Memory B cell (primary cell): ENCODE results near the gene PAPLN.

Experiments used
- ATAC-seq: fragments of 150-1000 bp; cut with Tn5 transposase; 2 replicates; pipeline ENCODE4 v1.10.0; 2021; ENCODE audit warnings: low read depth, mild to moderate bottlenecking, moderate library complexity
- DNase-seq, 2 donors: peaks; one replicate each; pipeline ENCODE4 v3.0.0; 2022; ENCODE audit warnings: low spot score in 2 of 2
- H3K27ac Mint-ChIP-seq: one replicate; pipeline ENCODE4 v1.8.0; 2022; ENCODE audit warnings: mild to moderate bottlenecking, moderate library complexity, mixed read lengths
- H3K27me3 Mint-ChIP-seq: one replicate; pipeline ENCODE4 v1.8.0; 2022; ENCODE audit warnings: mixed read lengths
- H3K36me3 Mint-ChIP-seq: one replicate; pipeline ENCODE4 v1.8.0; 2022; ENCODE audit warnings: mild to moderate bottlenecking, mixed read lengths
- H3K4me1 Mint-ChIP-seq: one replicate; pipeline ENCODE4 v1.8.0; 2022; ENCODE audit warnings: mixed read lengths
- H3K4me3 Mint-ChIP-seq: one replicate; pipeline ENCODE4 v1.8.0; 2022; ENCODE audit warnings: mild to moderate bottlenecking, moderate library complexity, mixed read lengths
- H3K9me3 Mint-ChIP-seq: one replicate; pipeline ENCODE4 v1.8.0; 2022; ENCODE audit warnings: mixed read lengths

PAPLN gene

DNA sequence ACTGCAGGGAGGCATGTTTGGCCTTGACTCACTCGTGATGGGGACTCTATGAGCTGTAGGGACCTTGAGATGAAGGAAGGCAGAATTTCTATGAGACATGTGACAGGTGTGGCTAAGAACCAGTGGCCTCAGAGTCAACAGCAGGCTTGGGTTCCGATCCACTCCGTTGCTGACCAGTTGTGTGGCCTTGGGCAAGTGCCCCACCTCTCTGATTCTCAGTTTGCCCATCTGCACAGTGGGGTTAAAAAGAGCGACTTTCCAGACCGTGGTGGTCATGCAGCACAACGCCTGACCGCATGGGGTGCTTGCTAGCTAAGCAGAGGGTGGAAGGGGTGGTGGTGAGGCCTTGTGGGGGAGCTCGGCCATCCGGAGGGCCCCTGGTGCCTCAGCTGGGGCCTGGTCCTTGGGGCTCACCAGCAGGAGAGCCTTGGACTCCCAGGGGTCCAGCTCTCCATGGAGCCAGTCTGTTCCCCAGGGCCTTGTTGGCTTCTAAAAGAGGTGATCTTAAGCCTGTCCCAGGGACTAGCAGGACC is 18.5 kb downstream of the PAPLN start:
- Mint-ChIP-seq H3K36me3 (no peaks in the 10 kb centered on the region), H3K27me3 (no peaks in the 10 kb centered on the region), H3K4me1 (no peaks in the 10 kb centered on the region), H3K9me3 (no peaks in the 10 kb centered on the region), H3K4me3 (no peak overlapping the region), H3K27ac (no peak overlapping the region)
- DNase-seq: no peak
- no peak for ATAC-seq

DNA sequence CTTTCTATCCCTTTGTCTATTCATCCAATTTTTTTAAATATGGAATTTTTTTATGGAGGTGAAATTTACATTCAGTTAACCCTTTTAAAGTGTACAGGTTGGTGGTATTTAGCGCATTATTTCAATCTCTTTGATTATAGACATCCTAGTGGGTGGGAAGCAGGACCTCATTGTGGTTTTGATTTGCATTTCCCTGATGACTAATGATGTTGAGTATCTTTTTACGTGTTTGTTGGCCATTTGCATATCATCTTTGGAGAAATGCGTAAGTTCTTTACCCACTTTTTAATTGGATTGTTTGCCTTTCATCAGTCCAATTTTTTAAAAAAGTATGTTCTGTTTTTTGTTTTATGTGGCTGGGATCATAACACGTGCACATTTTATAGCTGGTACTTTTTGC is 20.8 kb downstream of the PAPLN start:
- peak; percentile 82 for ATAC-seq
- Mint-ChIP-seq H3K4me3 (no peak overlapping the region), H3K27ac (no peak overlapping the region), H3K4me1 (peaks cover 2% of the 10 kb centered on the region), H3K36me3 (no peaks in the 10 kb centered on the region), H3K9me3 (no peaks in the 10 kb centered on the region), H3K27me3 (peaks cover 4% of the 10 kb centered on the region)
- DNase-seq: no peak

DNA sequence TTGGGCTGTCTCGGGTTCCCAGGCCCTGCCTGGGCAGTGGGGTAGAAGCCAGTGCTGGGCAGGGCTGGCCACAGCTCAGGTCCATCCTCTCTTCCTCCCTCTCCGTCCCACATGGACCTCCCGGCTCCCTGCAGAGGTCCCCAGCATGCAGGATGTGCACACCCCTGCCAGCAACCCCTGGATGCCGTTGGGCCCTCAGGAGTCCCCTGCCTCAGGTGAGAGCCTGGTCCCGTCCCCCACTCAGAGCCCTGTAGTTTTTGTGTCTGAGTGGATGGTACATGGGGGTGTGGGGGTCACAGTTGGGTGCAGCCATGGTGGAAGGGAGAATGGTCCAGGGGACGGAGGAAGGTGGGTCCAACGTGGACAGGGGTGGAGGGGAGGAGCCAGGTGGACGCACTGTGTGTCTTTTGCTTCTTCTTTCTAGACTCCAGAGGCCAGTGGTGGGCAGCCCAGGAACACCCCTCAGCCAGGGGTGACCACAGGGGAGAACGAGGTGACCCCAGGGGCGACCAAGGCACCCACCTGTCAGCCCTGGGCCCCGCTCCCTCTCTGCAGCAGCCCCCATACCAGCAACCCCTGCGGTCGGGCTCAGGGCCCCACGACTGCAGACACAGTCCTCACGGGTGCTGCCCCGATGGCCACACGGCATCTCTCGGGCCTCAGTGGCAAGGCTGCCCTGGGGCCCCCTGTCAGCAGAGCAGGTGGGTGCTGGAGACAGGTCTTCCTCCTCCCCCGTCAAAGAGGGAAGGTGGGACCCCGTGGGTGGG is 21.7 kb downstream of the PAPLN start:
- H3K27me3 Mint-ChIP-seq: peaks cover 8% of the 10 kb centered on the region
- H3K36me3 Mint-ChIP-seq: no peaks in the 10 kb centered on the region
- no peaks in the 10 kb centered on the region for H3K9me3 Mint-ChIP-seq
- H3K27ac Mint-ChIP-seq: no peak overlapping the region
- peaks cover 2% of the 10 kb centered on the region for H3K4me1 Mint-ChIP-seq
- DNase-seq (no peak), ATAC-seq (no peak)
- H3K4me3 Mint-ChIP-seq: no peak overlapping the region

DNA sequence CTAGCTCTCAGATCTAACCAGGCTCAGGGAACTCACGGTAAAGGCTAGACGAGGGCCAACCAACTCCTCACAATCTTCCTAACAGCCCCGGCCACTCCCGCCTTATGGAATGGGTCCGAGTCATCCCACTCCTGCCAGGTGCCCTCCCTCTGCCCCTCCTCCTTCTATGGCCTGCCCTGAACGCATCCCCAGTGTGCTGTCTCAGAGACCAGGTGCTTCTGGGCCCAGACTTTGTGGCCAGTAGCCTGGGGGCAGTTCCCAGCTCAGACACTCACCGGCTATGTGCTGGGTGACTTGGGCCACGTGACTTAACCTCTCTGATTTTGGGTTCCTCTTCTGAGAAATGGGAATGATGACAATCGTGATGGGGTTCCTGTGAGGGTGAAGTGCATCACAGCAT is 22.5 kb downstream of the PAPLN start:
- no peak overlapping the region for H3K4me3 Mint-ChIP-seq
- H3K36me3 Mint-ChIP-seq: no peaks in the 10 kb centered on the region
- no peak for DNase-seq
- peaks cover 2% of the 10 kb centered on the region for H3K4me1 Mint-ChIP-seq
- no peak for ATAC-seq
- no peak overlapping the region for H3K27ac Mint-ChIP-seq
- no peaks in the 10 kb centered on the region for H3K9me3 Mint-ChIP-seq
- H3K27me3 Mint-ChIP-seq: peaks cover 12% of the 10 kb centered on the region

DNA sequence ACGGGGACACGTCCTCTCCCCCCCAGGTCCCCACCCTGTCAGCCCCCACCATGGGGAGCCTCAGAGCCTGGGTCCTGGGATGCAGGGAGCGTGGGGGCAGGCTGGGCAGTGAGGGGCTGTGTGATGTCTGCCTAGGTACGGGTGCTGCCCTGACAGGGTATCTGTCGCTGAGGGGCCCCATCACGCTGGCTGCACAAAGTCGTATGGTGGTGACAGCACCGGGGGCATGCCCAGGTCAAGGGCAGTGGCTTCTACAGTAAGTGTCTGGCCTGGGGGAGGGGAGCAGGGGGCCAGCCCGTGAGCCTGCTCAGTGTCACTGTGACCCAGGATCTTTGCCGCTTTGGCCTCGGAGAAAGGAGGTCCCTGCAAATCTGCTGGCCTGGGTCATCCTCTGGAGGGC is 23.3 kb downstream of the PAPLN start:
- Mint-ChIP-seq H3K9me3 (no peaks in the 10 kb centered on the region), H3K4me3 (no peak overlapping the region), H3K27me3 (peaks cover 14% of the 10 kb centered on the region), H3K36me3 (no peaks in the 10 kb centered on the region), H3K27ac (no peak overlapping the region), H3K4me1 (peaks cover 2% of the 10 kb centered on the region)
- DNase-seq (no peak), ATAC-seq (no peak)

DNA sequence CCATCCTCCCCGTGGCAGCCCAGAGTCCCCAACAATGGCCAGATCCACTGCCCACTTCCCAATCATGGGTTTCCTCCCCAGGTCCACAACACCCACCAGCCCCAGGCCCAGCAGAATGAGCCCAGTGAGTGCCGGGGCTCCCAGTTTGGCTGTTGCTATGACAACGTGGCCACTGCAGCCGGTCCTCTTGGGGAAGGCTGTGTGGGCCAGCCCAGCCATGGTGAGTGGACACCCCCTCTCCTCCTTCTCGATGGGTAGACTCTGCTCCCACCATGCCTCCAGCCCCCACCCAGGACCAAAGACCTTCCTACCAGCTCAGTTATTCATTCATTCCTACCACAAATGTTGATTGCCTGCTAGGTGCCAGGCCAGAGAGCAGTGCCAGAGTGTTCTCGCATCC is 23.8 kb downstream of the PAPLN start:
- Mint-ChIP-seq H3K9me3 (no peaks in the 10 kb centered on the region), H3K27me3 (peaks cover 14% of the 10 kb centered on the region), H3K4me3 (no peak overlapping the region), H3K27ac (no peak overlapping the region), H3K4me1 (peaks cover 2% of the 10 kb centered on the region), H3K36me3 (no peaks in the 10 kb centered on the region)
- no peak for DNase-seq
- no peak for ATAC-seq

DNA sequence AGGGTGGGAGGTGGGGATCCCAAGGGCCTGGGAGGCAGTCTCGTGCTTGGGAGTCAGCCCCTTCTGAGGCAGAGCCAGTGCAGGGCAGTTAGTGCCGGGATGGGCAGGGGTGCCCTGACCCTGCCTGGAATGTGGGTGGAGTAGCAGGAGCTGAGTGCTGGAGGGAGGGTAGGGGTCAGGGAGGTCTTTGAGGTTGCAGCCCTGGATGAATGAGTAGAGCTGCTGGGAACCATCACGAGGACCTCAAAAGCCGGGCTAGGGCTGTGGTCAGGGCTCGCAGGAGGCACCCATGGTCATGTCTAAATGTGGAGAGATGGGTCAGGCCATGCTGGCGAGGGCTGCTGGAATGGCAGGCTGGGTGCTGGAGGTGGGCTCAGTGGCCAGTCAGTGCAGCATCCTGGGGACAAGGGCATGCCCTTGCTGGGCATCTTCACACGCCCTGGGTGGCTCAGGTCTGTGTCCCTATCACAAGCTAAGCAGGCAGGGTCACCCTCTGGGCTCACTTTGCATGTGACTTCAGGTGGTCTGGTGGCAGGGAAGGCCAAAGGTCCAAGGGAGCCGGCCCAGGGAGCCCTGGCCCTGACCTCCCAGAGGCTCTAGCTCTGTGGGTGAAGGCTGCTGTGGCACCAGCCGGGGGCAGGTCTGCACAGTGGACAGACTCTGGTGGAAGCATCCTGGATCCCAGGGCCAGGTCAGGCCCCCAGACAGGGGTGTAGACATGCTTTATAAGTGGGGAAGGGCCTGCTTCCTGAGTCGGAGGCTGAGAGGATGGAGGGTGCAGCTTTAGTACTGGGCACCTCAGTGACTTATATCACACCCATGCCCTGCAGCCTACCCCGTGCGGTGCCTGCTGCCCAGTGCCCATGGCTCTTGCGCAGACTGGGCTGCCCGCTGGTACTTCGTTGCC is 24.5 kb downstream of the PAPLN start:
- DNase-seq (peak in 1 of 2 donors; percentile 10), ATAC-seq (no peak)
- Mint-ChIP-seq H3K4me3 (no peak overlapping the region), H3K27ac (no peak overlapping the region), H3K27me3 (peaks cover 14% of the 10 kb centered on the region), H3K4me1 (peaks cover 2% of the 10 kb centered on the region), H3K9me3 (no peaks in the 10 kb centered on the region), H3K36me3 (no peaks in the 10 kb centered on the region)

DNA sequence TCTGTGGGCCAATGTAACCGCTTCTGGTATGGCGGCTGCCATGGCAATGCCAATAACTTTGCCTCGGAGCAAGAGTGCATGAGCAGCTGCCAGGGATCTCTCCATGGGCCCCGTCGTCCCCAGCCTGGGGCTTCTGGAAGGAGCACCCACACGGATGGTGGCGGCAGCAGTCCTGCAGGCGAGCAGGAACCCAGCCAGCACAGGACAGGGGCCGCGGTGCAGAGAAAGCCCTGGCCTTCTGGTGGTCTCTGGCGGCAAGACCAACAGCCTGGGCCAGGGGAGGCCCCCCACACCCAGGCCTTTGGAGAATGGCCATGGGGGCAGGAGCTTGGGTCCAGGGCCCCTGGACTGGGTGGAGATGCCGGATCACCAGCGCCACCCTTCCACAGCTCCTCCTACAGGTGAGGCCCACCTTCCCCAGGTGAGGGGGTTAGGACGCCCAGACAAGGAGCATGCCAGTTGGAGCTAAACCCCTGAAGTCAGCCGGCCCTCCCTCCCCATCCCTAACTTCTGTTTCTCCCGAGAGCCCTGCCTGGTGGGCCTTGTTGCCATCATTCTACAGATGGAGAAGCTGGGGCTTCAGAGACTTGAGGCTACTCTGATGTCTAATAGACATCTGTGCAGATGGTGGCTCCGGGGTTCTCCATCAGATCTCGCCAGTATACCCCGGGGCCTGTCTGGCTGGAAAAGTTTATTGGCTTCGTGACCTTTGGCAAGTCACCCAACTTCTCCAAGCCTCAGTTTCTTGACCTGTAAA is 25.3 kb downstream of the PAPLN start:
- H3K27ac Mint-ChIP-seq: no peak overlapping the region
- no peaks in the 10 kb centered on the region for H3K9me3 Mint-ChIP-seq
- H3K4me3 Mint-ChIP-seq: no peak overlapping the region
- no peaks in the 10 kb centered on the region for H3K36me3 Mint-ChIP-seq
- no peak for ATAC-seq
- no peak for DNase-seq
- H3K4me1 Mint-ChIP-seq: peaks cover 2% of the 10 kb centered on the region
- peaks cover 14% of the 10 kb centered on the region for H3K27me3 Mint-ChIP-seq

DNA sequence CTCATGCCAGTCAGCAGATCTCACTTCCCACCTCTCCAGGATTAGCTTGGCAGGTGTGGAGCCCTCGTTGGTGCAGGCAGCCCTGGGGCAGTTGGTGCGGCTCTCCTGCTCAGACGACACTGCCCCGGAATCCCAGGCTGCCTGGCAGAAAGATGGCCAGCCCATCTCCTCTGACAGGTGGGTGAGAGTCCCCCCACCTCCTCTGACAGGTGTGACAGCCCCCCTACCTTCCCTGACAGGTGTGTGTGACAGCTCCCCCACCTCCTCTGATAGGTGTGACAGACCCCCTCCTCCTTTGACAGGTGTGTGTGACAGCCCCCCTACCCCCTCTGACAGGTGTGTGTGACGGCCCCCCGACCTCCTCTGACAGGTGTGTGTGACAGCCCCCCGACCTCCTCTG is 26.3 kb downstream of the PAPLN start:
- Mint-ChIP-seq H3K4me1 (peaks cover 2% of the 10 kb centered on the region), H3K4me3 (no peak overlapping the region), H3K27ac (no peak overlapping the region), H3K9me3 (no peaks in the 10 kb centered on the region), H3K36me3 (no peaks in the 10 kb centered on the region), H3K27me3 (peaks cover 16% of the 10 kb centered on the region)
- DNase-seq: no peak
- ATAC-seq: no peak

DNA sequence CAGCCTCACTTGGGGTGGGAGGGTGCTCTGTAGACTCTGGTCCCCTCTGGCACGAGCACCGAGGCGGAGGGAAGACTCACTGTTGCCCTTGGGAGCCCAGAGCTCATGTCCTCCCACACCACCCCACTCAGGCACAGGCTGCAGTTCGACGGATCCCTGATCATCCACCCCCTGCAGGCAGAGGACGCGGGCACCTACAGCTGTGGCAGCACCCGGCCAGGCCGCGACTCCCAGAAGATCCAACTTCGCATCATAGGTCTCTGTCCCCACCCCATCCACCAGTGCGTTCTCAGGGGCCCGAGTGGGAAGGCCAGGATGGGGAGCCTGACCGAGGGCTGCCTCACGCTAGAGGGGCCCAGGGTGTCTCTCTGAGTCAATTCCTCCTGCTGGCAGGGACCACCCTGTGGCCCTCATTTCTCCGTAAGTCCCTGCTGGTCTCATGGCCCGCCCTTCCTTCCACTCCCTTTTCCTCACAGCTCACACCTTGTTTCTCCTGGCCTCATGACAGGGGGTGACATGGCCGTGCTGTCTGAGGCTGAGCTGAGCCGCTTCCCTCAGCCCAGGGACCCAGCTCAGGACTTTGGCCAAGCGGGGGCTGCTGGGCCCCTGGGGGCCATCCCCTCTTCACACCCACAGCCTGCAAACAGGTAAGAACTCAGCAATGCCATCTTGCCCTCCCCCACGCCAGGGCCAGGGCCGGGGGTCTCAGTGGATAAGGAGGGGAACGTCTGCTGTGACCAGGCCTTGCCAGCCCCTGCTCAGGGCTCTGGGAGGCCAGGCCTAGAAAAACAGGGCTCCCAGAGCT is 27.0 kb downstream of the PAPLN start:
- no peak overlapping the region for H3K4me3 Mint-ChIP-seq
- peaks cover 4% of the 10 kb centered on the region for H3K4me1 Mint-ChIP-seq
- no peak overlapping the region for H3K27ac Mint-ChIP-seq
- ATAC-seq (no peak), DNase-seq (no peak)
- H3K27me3 Mint-ChIP-seq: peaks cover 16% of the 10 kb centered on the region
- H3K9me3 Mint-ChIP-seq: no peaks in the 10 kb centered on the region
- H3K36me3 Mint-ChIP-seq: no peaks in the 10 kb centered on the region

DNA sequence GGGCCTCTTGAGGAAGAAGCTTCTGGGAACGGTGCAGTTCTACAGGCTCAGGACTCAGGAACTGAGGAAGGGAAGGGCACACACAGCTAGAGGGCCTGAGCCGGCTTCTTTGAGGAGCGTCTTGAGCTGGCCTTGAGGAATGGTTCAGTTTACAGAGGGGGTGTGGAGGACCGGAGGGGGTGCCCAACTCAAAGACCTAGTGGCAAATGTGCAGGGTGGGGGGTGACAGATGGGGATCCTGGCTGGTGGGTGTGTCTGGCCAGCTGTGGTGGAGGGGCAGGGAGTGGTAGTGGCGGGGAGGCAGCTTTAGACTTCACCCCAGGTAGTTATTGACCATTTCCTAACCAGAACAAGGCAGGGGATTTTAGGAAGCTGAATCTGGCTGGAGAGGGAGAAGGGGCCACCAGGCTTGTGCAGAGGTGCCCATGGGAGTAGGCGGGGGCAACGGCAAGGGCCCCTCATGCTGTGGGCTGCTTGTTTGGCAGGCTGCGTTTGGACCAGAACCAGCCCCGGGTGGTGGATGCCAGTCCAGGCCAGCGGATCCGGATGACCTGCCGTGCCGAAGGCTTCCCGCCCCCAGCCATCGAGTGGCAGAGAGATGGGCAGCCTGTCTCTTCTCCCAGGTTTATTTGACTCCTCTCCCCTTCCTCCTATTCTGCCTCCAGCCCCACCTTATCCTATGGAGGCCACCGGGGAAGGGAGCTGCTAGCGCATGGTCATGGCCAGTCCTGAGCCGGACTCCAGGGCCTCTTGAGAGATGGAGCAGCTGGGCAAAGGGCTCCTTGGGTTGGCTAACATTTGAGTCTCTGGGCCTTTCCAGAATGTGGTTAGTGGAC is 27.8 kb downstream of the PAPLN start:
- Mint-ChIP-seq H3K36me3 (no peaks in the 10 kb centered on the region), H3K27ac (no peak overlapping the region), H3K4me3 (no peak overlapping the region), H3K4me1 (peaks cover 7% of the 10 kb centered on the region), H3K27me3 (peaks cover 16% of the 10 kb centered on the region), H3K9me3 (no peaks in the 10 kb centered on the region)
- no peak for ATAC-seq
- no peak for DNase-seq

DNA sequence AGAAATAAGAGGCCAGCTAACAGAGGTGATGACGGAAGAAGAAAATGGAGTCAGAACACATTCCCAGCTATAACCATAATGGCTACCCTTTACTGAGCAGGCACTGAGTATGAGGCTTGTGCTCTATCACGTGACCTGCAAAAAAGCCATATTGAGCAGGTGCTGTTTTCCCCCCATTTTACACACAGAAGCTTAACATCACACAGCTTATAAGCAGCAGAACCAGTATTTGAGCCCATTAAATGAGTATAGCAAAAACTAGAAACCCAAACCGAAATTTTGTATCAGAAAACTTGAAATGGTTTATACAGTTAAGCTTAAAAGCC is 28.4 kb downstream of the PAPLN start:
- no peak for DNase-seq
- peaks cover 13% of the 10 kb centered on the region for H3K4me1 Mint-ChIP-seq
- no peak overlapping the region for H3K27ac Mint-ChIP-seq
- H3K9me3 Mint-ChIP-seq: no peaks in the 10 kb centered on the region
- no peak for ATAC-seq
- no peaks in the 10 kb centered on the region for H3K36me3 Mint-ChIP-seq
- H3K27me3 Mint-ChIP-seq: peaks cover 16% of the 10 kb centered on the region
- H3K4me3 Mint-ChIP-seq: no peak overlapping the region

DNA sequence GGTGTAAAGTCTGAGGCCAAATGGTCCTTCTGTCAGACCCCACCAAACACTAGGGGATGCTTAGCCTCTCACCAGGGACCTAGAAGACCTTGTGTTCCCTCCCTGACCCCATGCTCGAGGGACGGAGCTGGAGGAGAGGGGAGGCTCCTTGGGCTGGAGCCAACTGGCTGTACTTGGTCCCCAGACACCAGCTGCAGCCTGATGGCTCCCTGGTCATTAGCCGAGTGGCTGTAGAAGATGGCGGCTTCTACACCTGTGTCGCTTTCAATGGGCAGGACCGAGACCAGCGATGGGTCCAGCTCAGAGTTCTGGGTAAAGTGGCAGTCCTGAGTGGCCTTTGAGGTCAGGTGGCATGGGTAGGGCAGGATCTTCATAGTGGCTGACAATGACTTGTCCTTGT is 29.0 kb downstream of the PAPLN start:
- H3K4me1 Mint-ChIP-seq: peaks cover 12% of the 10 kb centered on the region
- peaks cover 13% of the 10 kb centered on the region for H3K27me3 Mint-ChIP-seq
- H3K4me3 Mint-ChIP-seq: no peak overlapping the region
- ATAC-seq (no peak), DNase-seq (no peak)
- no peak overlapping the region for H3K27ac Mint-ChIP-seq
- H3K36me3 Mint-ChIP-seq: no peaks in the 10 kb centered on the region
- H3K9me3 Mint-ChIP-seq: no peaks in the 10 kb centered on the region
